ENCODE measurements around the gene ADARB2.

ADARB2 gene

GRCh38 chr10:1365540-1366321 is 371.6 kb downstream of the ADARB2 start:
- TF ChIP-seq TAF1 (IDR thresholded peaks at IDR 0.05; ENCODE audit: borderline replicate concordance, insufficient read depth, low read length) (no peak), FOXP2 (optimal IDR thresholded peaks at IDR 0.05; ENCODE audit: borderline replicate concordance, extremely low read depth, extremely low read length, insufficient read depth) (no peak), SIN3A (IDR thresholded peaks at IDR 0.05; ENCODE audit: borderline replicate concordance, insufficient read depth, low read length) (no peak), REST (IDR thresholded peaks at IDR 0.05; ENCODE audit: insufficient read depth in 1 of 2, low read depth in 2 of 2, low read length in 2 of 2) (no peak), POLR2AphosphoS5 (IDR thresholded peaks at IDR 0.05; ENCODE audit: low read depth, low read length) (no peak)

GRCh38 chr10:1364151-1364910 is 373.0 kb downstream of the ADARB2 start:
- TF ChIP-seq TAF1 (IDR thresholded peaks at IDR 0.05; ENCODE audit: borderline replicate concordance, insufficient read depth, low read length) (no peak), REST (IDR thresholded peaks at IDR 0.05; ENCODE audit: insufficient read depth in 1 of 2, low read depth in 2 of 2, low read length in 2 of 2) (no peak), FOXP2 (optimal IDR thresholded peaks at IDR 0.05; ENCODE audit: borderline replicate concordance, extremely low read depth, extremely low read length, insufficient read depth) (no peak), SIN3A (IDR thresholded peaks at IDR 0.05; ENCODE audit: borderline replicate concordance, insufficient read depth, low read length) (no peak), POLR2AphosphoS5 (IDR thresholded peaks at IDR 0.05; ENCODE audit: low read depth, low read length) (no peak)

GRCh38 chr10:1363446-1364121 is 373.7 kb downstream of the ADARB2 start:
- TF ChIP-seq POLR2AphosphoS5 (IDR thresholded peaks at IDR 0.05; ENCODE audit: low read depth, low read length), result no peak
- no peak for TF ChIP-seq SIN3A (IDR thresholded peaks at IDR 0.05; ENCODE audit: borderline replicate concordance, insufficient read depth, low read length)
- TF ChIP-seq REST (IDR thresholded peaks at IDR 0.05; ENCODE audit: insufficient read depth in 1 of 2, low read depth in 2 of 2, low read length in 2 of 2), result no peak
- TF ChIP-seq FOXP2 (optimal IDR thresholded peaks at IDR 0.05; ENCODE audit: borderline replicate concordance, extremely low read depth, extremely low read length, insufficient read depth), result no peak
- no peak for TF ChIP-seq TAF1 (IDR thresholded peaks at IDR 0.05; ENCODE audit: borderline replicate concordance, insufficient read depth, low read length)

GRCh38 chr10:1362589-1363445 is 374.5 kb downstream of the ADARB2 start:
- no peak for TF ChIP-seq FOXP2 (optimal IDR thresholded peaks at IDR 0.05; ENCODE audit: borderline replicate concordance, extremely low read depth, extremely low read length, insufficient read depth)
- TF ChIP-seq TAF1 (IDR thresholded peaks at IDR 0.05; ENCODE audit: borderline replicate concordance, insufficient read depth, low read length), result no peak
- no peak for TF ChIP-seq REST (IDR thresholded peaks at IDR 0.05; ENCODE audit: insufficient read depth in 1 of 2, low read depth in 2 of 2, low read length in 2 of 2)
- TF ChIP-seq SIN3A (IDR thresholded peaks at IDR 0.05; ENCODE audit: borderline replicate concordance, insufficient read depth, low read length), result no peak
- TF ChIP-seq POLR2AphosphoS5 (IDR thresholded peaks at IDR 0.05; ENCODE audit: low read depth, low read length), result no peak
